ENCODE measurements around the gene PRDM11.

PRDM11 gene

GRCh38 chr11:45267652-45268299 is 121.3 kb downstream of the PRDM11 start:
- DNase-seq, result no peak

- DNase-seq, result no peak
These were observed 123.2 kb downstream of the PRDM11 start for GRCh38 chr11:45269678-45270077.

GRCh38 chr11:45270946-45271716 is 124.7 kb downstream of the PRDM11 start:
- DNase-seq, result no peak

- no peak for DNase-seq
These were observed 126.3 kb downstream of the PRDM11 start for GRCh38 chr11:45272701-45273100.

- DNase-seq, result no peak
These were observed 127.1 kb downstream of the PRDM11 start for GRCh38 chr11:45273509-45273908.

GRCh38 chr11:45274206-45274605 is 127.8 kb downstream of the PRDM11 start:
- no peak for DNase-seq

GRCh38 chr11:45275828-45276227 is 129.4 kb downstream of the PRDM11 start:
- DNase-seq, result no peak

- no peak for DNase-seq
These were observed 132.3 kb downstream of the PRDM11 start for GRCh38 chr11:45278714-45279113.

GRCh38 chr11:45279645-45280044 is 133.2 kb downstream of the PRDM11 start:
- DNase-seq, result no peak

- no peak for DNase-seq
These were observed 134.0 kb downstream of the PRDM11 start for GRCh38 chr11:45280449-45280848.

- no peak for DNase-seq
These were observed 135.6 kb downstream of the PRDM11 start for GRCh38 chr11:45282081-45282480.

Data from 8988T (cell line).